ENCODE results near the gene SRL. TPM values are rescaled to one million over a fixed set of nuclear protein-coding genes. Genes with fewer than 3 reads are reported as not detected.

Gene SRL
- total and polyA plus RNA-seq, 2 experiments from 2014 or later: not detected

GRCh38 chr16:4184038-4184702, 57.7 kb downstream of the SRL start:
- Histone ChIP-seq H3K4me2 (peak overlapping the region; percentile 94), H3F3A (replicated peaks; ENCODE audit: low read depth) (peaks cover 15% of the 10 kb centered on the region), H3K9me2 (ENCODE audit: insufficient read depth) (no peaks in the 10 kb centered on the region), H4K20me1 (replicated peaks; ENCODE audit: insufficient read depth) (no peaks in the 10 kb centered on the region), H3K79me2 (replicated peaks; ENCODE audit: insufficient read depth) (no peaks in the 10 kb centered on the region), H2AFZ (peak overlapping the region; percentile 43; the same call in 1 of the 2 replicates), H3K27ac (ENCODE audit: low read depth) (no peak overlapping the region), H3K4me3 (peak overlapping the region; percentile 75), H3K27me3 (ENCODE audit: insufficient read depth) (peaks cover 9% of the 10 kb centered on the region; the same call in 1 of the 2 replicates), H3K36me3 (ENCODE audit: insufficient read depth) (no peaks in the 10 kb centered on the region), H3K4me1 (ENCODE audit: insufficient read depth) (peaks cover 9% of the 10 kb centered on the region; the same call in 1 of the 2 replicates)
- peaks cover 12% of the 10 kb centered on the region for H3K4me1 Mint-ChIP-seq
- peak overlapping the region; percentile 62 for H3K4me3 Mint-ChIP-seq
- DNase-seq (ENCODE audit: low spot score): no peak
- TF ChIP-seq CREB1 (CRISPR knock-in tag; IDR thresholded peaks at IDR 0.05; ENCODE audit: low read depth) (no peak), EZH2phosphoT487 (IDR thresholded peaks at IDR 0.05; ENCODE audit: unreplicated experiment) (no peak), ETS1 (IDR thresholded peaks at IDR 0.05) (no peak), STAT1 (IDR thresholded peaks at IDR 0.05; ENCODE audit: unreplicated experiment) (no peak), CTCF (conservative IDR thresholded peaks at IDR 0.05; ENCODE audit: low read depth in 2 of 2) (no peak), ZNF462 (CRISPR knock-in tag; IDR thresholded peaks at IDR 0.05) (no peak), POLR2AphosphoS5 (IDR thresholded peaks at IDR 0.05; ENCODE audit: low read depth) (no peak), NANOG (IDR thresholded peaks at IDR 0.05; ENCODE audit: borderline replicate concordance) (no peak), EZH2 (IDR thresholded peaks at IDR 0.05; ENCODE audit: low read depth, unreplicated experiment) (no peak), ZNF114 (CRISPR knock-in tag; IDR thresholded peaks at IDR 0.05) (no peak), ZNF331 (CRISPR knock-in tag; IDR thresholded peaks at IDR 0.05; ENCODE audit: low read depth) (no peak), JUNB (IDR thresholded peaks at IDR 0.05; ENCODE audit: unreplicated experiment) (no peak)
- TF ChIP-seq, protein P1, sequence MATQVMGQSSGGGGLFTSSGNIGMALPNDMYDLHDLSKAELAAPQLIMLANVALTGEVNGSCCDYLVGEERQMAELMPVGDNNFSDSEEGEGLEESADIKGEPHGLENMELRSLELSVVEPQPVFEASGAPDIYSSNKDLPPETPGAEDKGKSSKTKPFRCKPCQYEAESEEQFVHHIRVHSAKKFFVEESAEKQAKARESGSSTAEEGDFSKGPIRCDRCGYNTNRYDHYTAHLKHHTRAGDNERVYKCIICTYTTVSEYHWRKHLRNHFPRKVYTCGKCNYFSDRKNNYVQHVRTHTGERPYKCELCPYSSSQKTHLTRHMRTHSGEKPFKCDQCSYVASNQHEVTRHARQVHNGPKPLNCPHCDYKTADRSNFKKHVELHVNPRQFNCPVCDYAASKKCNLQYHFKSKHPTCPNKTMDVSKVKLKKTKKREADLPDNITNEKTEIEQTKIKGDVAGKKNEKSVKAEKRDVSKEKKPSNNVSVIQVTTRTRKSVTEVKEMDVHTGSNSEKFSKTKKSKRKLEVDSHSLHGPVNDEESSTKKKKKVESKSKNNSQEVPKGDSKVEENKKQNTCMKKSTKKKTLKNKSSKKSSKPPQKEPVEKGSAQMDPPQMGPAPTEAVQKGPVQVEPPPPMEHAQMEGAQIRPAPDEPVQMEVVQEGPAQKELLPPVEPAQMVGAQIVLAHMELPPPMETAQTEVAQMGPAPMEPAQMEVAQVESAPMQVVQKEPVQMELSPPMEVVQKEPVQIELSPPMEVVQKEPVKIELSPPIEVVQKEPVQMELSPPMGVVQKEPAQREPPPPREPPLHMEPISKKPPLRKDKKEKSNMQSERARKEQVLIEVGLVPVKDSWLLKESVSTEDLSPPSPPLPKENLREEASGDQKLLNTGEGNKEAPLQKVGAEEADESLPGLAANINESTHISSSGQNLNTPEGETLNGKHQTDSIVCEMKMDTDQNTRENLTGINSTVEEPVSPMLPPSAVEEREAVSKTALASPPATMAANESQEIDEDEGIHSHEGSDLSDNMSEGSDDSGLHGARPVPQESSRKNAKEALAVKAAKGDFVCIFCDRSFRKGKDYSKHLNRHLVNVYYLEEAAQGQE (IDR thresholded peaks at IDR 0.05; ENCODE audit: unreplicated experiment): no peak
- no peaks in the 10 kb centered on the region for H3K36me3 Mint-ChIP-seq (ENCODE audit: low read depth)
- peak; percentile 10 for ATAC-seq
- no peaks in the 10 kb centered on the region for H3K9me3 Mint-ChIP-seq
- H3K27ac Mint-ChIP-seq: no peak overlapping the region
- H3K27me3 Mint-ChIP-seq (ENCODE audit: insufficient read depth, low read depth, poor library complexity): peaks cover 8% of the 10 kb centered on the region

All from GM23338 (cell line).